ENCODE data around the gene FUT7. TPM values are rescaled to one million over a fixed set of nuclear protein-coding genes. Genes with fewer than 3 reads are reported as not detected.

The FUT7 gene
- total RNA-seq, 2 experiments from 2014 or later: 0.06 TPM; not detected in 1

GRCh38 chr9:136985853-136986252, 46.0 kb downstream of the FUT7 start:
- ChIA-PET POLR2A (no interaction called here), CTCF (interaction anchor here (1.4 kb wide), 1 partner anchor 11 kb away, joined by 3 read pairs; no protein-coding TSS in a partner anchor)

GRCh38 chr9:136985027-136985602, 46.8 kb downstream of the FUT7 start:
- CTCF ChIA-PET: interaction anchor here (0.9 to 1.5 kb wide), 3 partner anchors 10 to 44 kb away, joined by 3 to 5 read pairs (median 3); no protein-coding TSS in a partner anchor
- POLR2A ChIA-PET: no interaction called here

DNA sequence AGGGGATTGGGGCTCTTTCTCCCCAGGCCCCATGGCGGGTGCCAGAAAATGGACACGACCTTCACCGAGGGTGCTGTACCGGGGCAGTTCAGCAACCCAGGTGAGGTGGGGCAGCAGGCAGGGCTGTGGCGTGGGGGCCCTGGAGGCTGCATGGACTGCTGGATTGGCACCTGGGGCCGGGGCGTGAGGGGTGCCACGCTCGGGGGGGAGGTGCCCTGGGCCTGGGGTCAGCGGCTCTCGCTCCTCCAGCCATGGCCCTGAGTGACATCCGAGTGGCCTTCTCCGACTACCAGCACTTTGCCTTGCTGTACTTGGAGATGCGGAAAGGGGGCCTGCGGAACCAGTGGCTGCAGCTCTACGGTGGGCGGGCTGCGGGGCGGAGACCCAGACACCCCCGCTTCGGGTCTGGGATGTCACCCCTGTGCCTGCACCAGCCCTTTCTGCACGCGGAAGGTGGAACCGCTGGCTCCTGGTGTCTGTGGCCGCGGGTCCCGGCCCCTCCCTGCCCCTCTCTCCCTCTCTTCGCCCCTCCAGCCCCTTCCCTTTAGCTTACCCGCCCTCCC, 47.3 kb downstream of the FUT7 start:
- ChIA-PET CTCF (interaction anchor here (0.9 to 1.5 kb wide), 3 partner anchors 9 to 45 kb away, joined by 3 to 5 read pairs (median 3); no protein-coding TSS in a partner anchor), POLR2A (no interaction called here)

DNA sequence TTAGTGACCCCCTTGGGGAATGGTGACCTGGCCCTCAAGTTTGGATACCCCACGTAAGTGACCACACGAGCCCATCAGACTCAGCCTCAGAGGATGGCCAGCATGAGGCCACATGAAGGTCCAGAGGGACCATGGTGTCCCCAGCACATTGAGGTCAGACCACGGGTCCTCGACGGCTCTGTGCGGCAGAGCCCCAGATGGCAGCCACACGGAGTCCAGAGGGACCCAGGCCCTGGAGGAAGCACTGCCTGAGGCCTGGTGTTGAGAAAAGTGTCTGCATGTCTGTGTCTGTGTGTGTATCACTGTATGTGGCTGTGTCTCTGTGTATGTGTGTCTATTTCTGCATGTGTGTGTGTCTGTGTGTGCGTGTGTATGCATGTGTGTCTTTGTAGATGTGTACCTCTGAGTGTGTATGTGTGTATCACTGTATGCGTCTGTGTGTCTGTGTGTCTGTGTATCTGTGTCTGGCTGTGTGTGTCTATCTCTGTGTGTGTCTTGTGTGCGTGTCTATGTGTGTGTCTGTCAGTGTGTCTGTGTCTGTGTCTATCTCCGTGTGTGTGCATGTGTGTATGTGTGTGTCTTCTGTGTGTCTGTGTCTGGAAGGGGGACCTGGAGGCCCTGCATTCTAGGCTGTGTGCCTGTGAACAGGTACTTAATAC, 48.1 kb downstream of the FUT7 start:
- POLR2A ChIA-PET: no interaction called here
- CTCF ChIA-PET: no interaction called here

DNA sequence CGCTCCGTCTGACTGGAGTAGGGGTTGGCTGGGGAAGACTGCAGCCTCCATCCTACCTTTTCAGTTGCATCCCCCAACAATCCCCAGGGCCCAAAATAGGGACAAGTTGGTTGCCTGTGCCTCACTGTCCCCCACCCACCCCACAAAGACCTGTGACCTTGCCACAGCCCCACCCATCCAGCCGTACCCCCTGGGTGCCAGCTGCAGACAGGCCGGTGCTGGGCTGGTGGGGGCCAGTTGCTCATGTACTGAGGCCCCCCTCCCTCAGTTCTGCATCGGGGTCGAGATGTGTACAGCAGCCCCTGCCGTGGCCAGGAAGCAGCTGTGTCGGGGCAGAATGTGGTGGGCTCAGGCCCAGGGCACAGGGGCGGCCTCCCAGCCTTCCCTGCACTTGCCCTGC, 48.7 kb downstream of the FUT7 start:
- ChIA-PET POLR2A (no interaction called here), CTCF (no interaction called here)

- CTCF ChIA-PET: interaction anchor here (1.1 kb wide), 1 partner anchor 10 kb away, joined by 5 read pairs; the partner anchor contains the start of gene PAXX
- POLR2A ChIA-PET: no interaction called here
These were observed 49.4 kb downstream of the FUT7 start, which contains the start of gene LCNL1 for GRCh38 chr9:136982232-136983051. Gene LCNL1, plus strand, starts transcription at chr9:136982993. Its CDS starts 594 bp downstream, at chr9:136983587.

DNA sequence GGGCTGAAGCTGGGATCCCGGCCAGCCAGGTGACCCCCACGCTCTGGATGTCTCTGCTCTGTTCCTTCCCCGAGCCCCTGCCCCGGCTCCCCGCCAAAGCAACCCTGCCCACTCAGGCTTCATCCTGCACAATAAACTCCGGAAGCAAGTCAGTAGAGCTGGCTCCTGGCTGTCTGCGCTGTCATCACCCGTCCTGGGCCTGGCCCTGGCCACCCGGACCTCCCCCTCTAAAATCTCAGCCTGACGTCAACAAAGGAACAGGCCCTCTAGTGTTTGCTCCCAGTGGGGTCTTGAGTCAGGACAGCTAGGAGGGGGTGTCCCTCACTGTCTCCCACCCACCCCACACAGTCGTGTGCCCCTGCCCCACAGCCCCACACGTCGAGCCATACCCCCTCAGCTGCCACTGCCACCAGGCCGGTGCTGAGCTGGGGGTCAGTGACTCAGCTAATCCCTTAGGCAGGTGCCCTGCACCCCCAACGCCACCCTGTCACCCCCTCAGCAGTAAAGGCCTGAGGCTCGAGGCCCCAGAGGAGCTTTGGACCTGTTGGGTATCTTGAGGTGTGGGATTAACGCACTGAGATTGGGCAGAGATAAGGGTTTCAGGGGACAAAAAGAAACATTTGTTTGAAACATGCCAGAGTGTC, 50.2 kb downstream of the FUT7 start:
- POLR2A ChIA-PET: no interaction called here

DNA sequence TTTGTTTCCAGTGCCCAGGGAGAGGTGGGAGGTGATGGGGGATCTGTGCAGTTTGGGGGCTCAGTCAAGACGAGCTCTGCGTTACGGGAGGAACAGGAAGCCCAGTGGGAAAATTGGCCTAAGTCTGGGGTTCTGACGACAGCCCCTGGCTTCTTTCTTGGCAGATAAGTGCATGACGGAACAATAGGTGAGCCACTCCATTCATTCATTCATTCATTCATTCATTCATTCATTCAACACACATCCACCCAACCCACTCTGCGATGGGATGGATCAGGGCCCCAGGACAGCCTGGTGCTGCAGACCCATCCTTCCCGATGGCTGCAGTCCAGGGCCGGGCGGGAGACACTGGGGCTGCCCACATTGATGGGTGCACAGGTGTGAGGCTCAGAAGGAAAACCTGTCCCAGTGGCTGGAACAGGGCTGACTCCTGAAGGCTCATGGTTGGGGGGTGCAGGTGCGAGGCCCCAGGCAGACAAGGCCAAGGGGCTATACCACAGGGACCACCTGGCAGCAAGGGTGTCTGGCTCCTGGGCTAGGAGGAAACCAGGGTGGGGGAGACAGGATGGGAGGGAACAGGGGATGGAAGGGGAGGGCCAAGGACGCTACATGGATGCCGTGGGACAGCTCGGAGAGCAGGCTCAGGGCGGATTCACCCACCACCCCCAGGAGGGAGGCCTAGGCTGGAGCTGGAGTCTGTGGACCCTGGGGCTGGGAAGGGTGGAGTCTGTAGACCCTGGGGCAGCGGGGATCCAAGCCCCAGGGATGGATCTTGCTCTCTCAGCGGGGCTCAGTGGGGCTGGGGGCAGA, 51.0 kb downstream of the FUT7 start:
- POLR2A ChIA-PET: no interaction called here
- CTCF ChIA-PET: interaction anchor here (1.0 kb wide), 1 partner anchor 55 kb away, joined by 3 read pairs; no protein-coding TSS in a partner anchor

More for the DNA sequence above, 50.2 kb downstream of the FUT7 start:
- CTCF ChIA-PET: interaction anchor here (1.0 to 1.1 kb wide), 2 partner anchors 10 to 54 kb away, joined by 3 to 5 read pairs; partner anchors contain the start of gene PAXX

Other genes starting within 250 kb of the FUT7 start
- 10 to 100 TPM; 48.4 to 53.3 TPM for gene TMEM141, start 240.7 kb downstream of the FUT7 start, total RNA-seq
- under 1 TPM in 1 of 2 experiments, not detected in 1; 0.46 TPM for gene CCDC183, start 235.8 kb downstream of the FUT7 start, total RNA-seq
- gene RABL6, start 224.1 kb downstream of the FUT7 start, total RNA-seq: 100 to 1,000 TPM; 101 to 106 TPM
- 1 to 10 TPM; 3.8 to 3.9 TPM for gene AJM1, start 189.6 kb downstream of the FUT7 start, total RNA-seq
- gene PHPT1, start 182.7 kb downstream of the FUT7 start, total RNA-seq: 100 to 1,000 TPM; 104 to 105 TPM
- 10 to 100 TPM; 14.1 to 15.3 TPM for gene MAMDC4, start 179.7 kb downstream of the FUT7 start, total RNA-seq
- 100 to 1,000 TPM; 320 to 322 TPM for gene EDF1, start 165.8 kb downstream of the FUT7 start, total RNA-seq
- 10 to 100 TPM; 48.1 to 55.0 TPM for gene TRAF2, start 145.6 kb downstream of the FUT7 start, total RNA-seq
- gene FBXW5, start 87.3 kb downstream of the FUT7 start, total RNA-seq: 10 to 100 TPM; 81.2 to 82.1 TPM
- under 1 TPM in 1 of 2 experiments, not detected in 1; 0.69 TPM for gene C8G, start 86.8 kb downstream of the FUT7 start, total RNA-seq
- under 1 TPM; 0.73 to 0.89 TPM for gene LCN12, start 79.8 kb downstream of the FUT7 start, total RNA-seq
- not detected for gene PTGDS, start 54.6 kb downstream of the FUT7 start, total RNA-seq
- gene LCNL1, start 49.1 kb downstream of the FUT7 start, total RNA-seq: under 1 TPM in 1 of 2 experiments, not detected in 1; 0.10 TPM
- gene PAXX, start 39.7 kb downstream of the FUT7 start, total RNA-seq: 10 to 100 TPM; 66.9 to 74.6 TPM
- not detected for gene CLIC3, start 35.5 kb downstream of the FUT7 start, total RNA-seq
- gene ABCA2, start 3.9 kb downstream of the FUT7 start, total RNA-seq: 10 to 100 TPM in 1 of 2 experiments, 1 to 10 TPM in 1; 9.8 to 10.3 TPM
- 10 to 100 TPM; 28.2 to 31.4 TPM for gene NPDC1, start 14.1 kb upstream of the FUT7 start, total RNA-seq
- not detected for gene ENTPD2, start 22.0 kb upstream of the FUT7 start, total RNA-seq
- 10 to 100 TPM; 16.4 to 16.5 TPM for gene SAPCD2, start 38.5 kb upstream of the FUT7 start, total RNA-seq
- 10 to 100 TPM; 27.2 to 29.6 TPM for gene UAP1L1, start 45.4 kb upstream of the FUT7 start, total RNA-seq
- 10 to 100 TPM; 30.0 to 34.1 TPM for gene MAN1B1, start 54.9 kb upstream of the FUT7 start, total RNA-seq
- 100 to 1,000 TPM; 323 to 333 TPM for gene DPP7, start 82.6 kb upstream of the FUT7 start, total RNA-seq
- under 1 TPM in 1 of 2 experiments, not detected in 1; 0.06 TPM for gene GRIN1, start 107.1 kb upstream of the FUT7 start, total RNA-seq
- not detected for gene LRRC26, start 138.0 kb upstream of the FUT7 start, total RNA-seq
- not detected for gene TMEM210, start 140.0 kb upstream of the FUT7 start, total RNA-seq
- gene ANAPC2, start 156.5 kb upstream of the FUT7 start, total RNA-seq: 10 to 100 TPM; 49.1 to 51.8 TPM
- 100 to 1,000 TPM; 103 TPM for gene SSNA1, start 156.6 kb upstream of the FUT7 start, total RNA-seq
- 10 to 100 TPM; 11.1 to 11.9 TPM for gene TPRN, start 168.7 kb upstream of the FUT7 start, total RNA-seq
- 10 to 100 TPM; 47.0 to 47.1 TPM for gene TMEM203, start 173.6 kb upstream of the FUT7 start, total RNA-seq
- gene NDOR1, start 173.6 kb upstream of the FUT7 start, total RNA-seq: 10 to 100 TPM; 43.7 to 44.6 TPM
- 1 to 10 TPM; 3.0 to 4.1 TPM for gene RNF208, start 190.2 kb upstream of the FUT7 start, total RNA-seq
- gene CYSRT1, start 193.1 kb upstream of the FUT7 start, total RNA-seq: under 1 TPM in 1 of 2 experiments, not detected in 1; 0.23 TPM
- not detected for gene RNF224, start 195.4 kb upstream of the FUT7 start, total RNA-seq
- gene SLC34A3, start 198.8 kb upstream of the FUT7 start, total RNA-seq: not detected
- 100 to 1,000 TPM; 315 to 323 TPM for gene TUBB4B, start 209.2 kb upstream of the FUT7 start, total RNA-seq
- not detected for gene STPG3, start 219.2 kb upstream of the FUT7 start, total RNA-seq
- gene NELFB, start 223.2 kb upstream of the FUT7 start, total RNA-seq: 10 to 100 TPM; 67.0 to 70.9 TPM
- 1 to 10 TPM; 4.8 TPM for gene TOR4A, start 245.6 kb upstream of the FUT7 start, total RNA-seq

Measured in activated CD8-positive, alpha-beta memory T cell treated with anti-CD3 and anti-CD28 coated beads for 36 hours (primary cell).